ENCODE measurements around the gene RILPL1. TPM values are rescaled to one million over a fixed set of nuclear protein-coding genes. Genes with fewer than 3 reads are reported as not detected.
"Not testable (repeated sequence)": the region's sequence is repeated elsewhere in the genome, so short reads cannot be mapped to it uniquely, and the experiment has no call there.

RILPL1 gene
- total RNA-seq, 2 experiments from 2014 or later: 2.2 to 2.9 TPM

- ATAC-seq (ENCODE audit: low read depth) (no peak), DNase-seq (no peak)
- POLR2A ChIA-PET: no interaction called here
- Mint-ChIP-seq H3K4me1 (no peaks in the 10 kb centered on the region), H3K27me3 (peaks cover 16% of the 10 kb centered on the region), H3K9me3 (no peaks in the 10 kb centered on the region), H3K4me3 (no peak overlapping the region), H3K36me3 (no peaks in the 10 kb centered on the region), H3K27ac (no peak overlapping the region)
Measured at GRCh38 chr12:123548107-123548506, 14.6 kb upstream of the RILPL1 start.

GRCh38 chr12:123546281-123546680 is 12.8 kb upstream of the RILPL1 start:
- ATAC-seq (ENCODE audit: low read depth) (no peak), DNase-seq (no peak)
- Mint-ChIP-seq H3K4me1 (no peaks in the 10 kb centered on the region), H3K36me3 (no peaks in the 10 kb centered on the region), H3K27ac (no peak overlapping the region), H3K4me3 (no peak overlapping the region), H3K27me3 (peaks cover 14% of the 10 kb centered on the region), H3K9me3 (no peaks in the 10 kb centered on the region)
- POLR2A ChIA-PET: no interaction called here

- DNase-seq (no peak), ATAC-seq (ENCODE audit: low read depth) (no peak)
- Mint-ChIP-seq H3K9me3 (no peaks in the 10 kb centered on the region), H3K4me1 (no peaks in the 10 kb centered on the region), H3K27me3 (peaks cover 9% of the 10 kb centered on the region), H3K27ac (no peak overlapping the region), H3K36me3 (no peaks in the 10 kb centered on the region), H3K4me3 (no peak overlapping the region)
- POLR2A ChIA-PET: no interaction called here
Measured at GRCh38 chr12:123543541-123543940, 10.0 kb upstream of the RILPL1 start.

- DNase-seq (no peak), ATAC-seq (ENCODE audit: low read depth) (no peak)
- no peaks in the 10 kb centered on the region for H3K9me3 Mint-ChIP-seq
- H3K27ac Mint-ChIP-seq: no peak overlapping the region
- H3K4me3 Mint-ChIP-seq: no peak overlapping the region
- no peaks in the 10 kb centered on the region for H3K4me1 Mint-ChIP-seq
- POLR2A ChIA-PET: interaction anchor here (0.5 kb wide), 1 partner anchor 18 kb away, joined by 4 read pairs; no protein-coding TSS in a partner anchor
- peaks cover 13% of the 10 kb centered on the region for H3K27me3 Mint-ChIP-seq
- no peaks in the 10 kb centered on the region for H3K36me3 Mint-ChIP-seq
Measured at GRCh38 chr12:123540899-123541662, 7.6 kb upstream of the RILPL1 start.

- ATAC-seq (ENCODE audit: low read depth); H3K36me3 Mint-ChIP-seq; H3K27ac Mint-ChIP-seq; H3K9me3 Mint-ChIP-seq; DNase-seq; H3K4me3 Mint-ChIP-seq; POLR2A ChIA-PET: not testable (repeated sequence)
- Mint-ChIP-seq H3K27me3 (peaks cover 21% of the 10 kb centered on the region), H3K4me1 (peaks cover 12% of the 10 kb centered on the region)
Measured at GRCh38 chr12:123535952-123536351, 2.4 kb upstream of the RILPL1 start.

- peaks cover 21% of the 10 kb centered on the region for H3K27me3 Mint-ChIP-seq
- no peak for ATAC-seq (ENCODE audit: low read depth)
Measured at GRCh38 chr12:123532808-123533649, 490 bp downstream of the RILPL1 start.

GRCh38 chr12:123532019-123532418 is 1.5 kb downstream of the RILPL1 start:
- Mint-ChIP-seq H3K4me1 (peaks cover 13% of the 10 kb centered on the region), H3K27me3 (peaks cover 14% of the 10 kb centered on the region), H3K4me3 (peak overlapping the region; percentile 79), H3K27ac (no peak overlapping the region), H3K9me3 (no peaks in the 10 kb centered on the region), H3K36me3 (peaks cover 2% of the 10 kb centered on the region)
- POLR2A ChIA-PET: interaction anchor here (0.6 to 1.2 kb wide), 2 partner anchors 10 to 84 kb away, joined by 3 read pairs; no protein-coding TSS in a partner anchor
- DNase-seq (no peak), ATAC-seq (ENCODE audit: low read depth) (no peak)

More at GRCh38 chr12:123532808-123533649, 490 bp downstream of the RILPL1 start:
- peak overlapping the region; percentile 16 for H3K27ac Mint-ChIP-seq
- peak overlapping the region; percentile 79 for H3K4me3 Mint-ChIP-seq
- H3K4me1 Mint-ChIP-seq: peaks cover 13% of the 10 kb centered on the region
- DNase-seq: no peak
- no peaks in the 10 kb centered on the region for H3K9me3 Mint-ChIP-seq
- POLR2A ChIA-PET: interaction anchor here (0.6 to 1.2 kb wide), 3 partner anchors 9 to 85 kb away, joined by 3 read pairs; partner anchors contain the start of gene DDX55
- peaks cover 2% of the 10 kb centered on the region for H3K36me3 Mint-ChIP-seq

- ATAC-seq (ENCODE audit: low read depth) (no peak), DNase-seq (no peak)
- Mint-ChIP-seq H3K4me3 (no peak overlapping the region), H3K9me3 (no peaks in the 10 kb centered on the region), H3K4me1 (peaks cover 13% of the 10 kb centered on the region), H3K27me3 (peaks cover 10% of the 10 kb centered on the region), H3K27ac (no peak overlapping the region), H3K36me3 (peaks cover 2% of the 10 kb centered on the region)
- POLR2A ChIA-PET: interaction anchor here (0.6 kb wide), 1 partner anchor 169 kb away, joined by 3 read pairs; no protein-coding TSS in a partner anchor
Measured at GRCh38 chr12:123531091-123531490, 2.4 kb downstream of the RILPL1 start.

GRCh38 chr12:123530668-123531067 is 2.9 kb downstream of the RILPL1 start:
- Mint-ChIP-seq H3K9me3 (no peaks in the 10 kb centered on the region), H3K27me3 (peaks cover 9% of the 10 kb centered on the region), H3K4me3 (no peak overlapping the region), H3K36me3 (peaks cover 2% of the 10 kb centered on the region), H3K4me1 (peaks cover 13% of the 10 kb centered on the region), H3K27ac (no peak overlapping the region)
- DNase-seq (no peak), ATAC-seq (ENCODE audit: low read depth) (no peak)
- POLR2A ChIA-PET: no interaction called here

GRCh38 chr12:123529686-123530085 is 3.8 kb downstream of the RILPL1 start:
- POLR2A ChIA-PET: no interaction called here
- H3K4me3 Mint-ChIP-seq: no peak overlapping the region
- H3K27ac Mint-ChIP-seq: no peak overlapping the region

GRCh38 chr12:123528858-123529257 is 4.7 kb downstream of the RILPL1 start:
- Mint-ChIP-seq H3K4me3 (no peak overlapping the region), H3K27me3 (peaks cover 3% of the 10 kb centered on the region), H3K27ac (no peak overlapping the region), H3K4me1 (peaks cover 11% of the 10 kb centered on the region), H3K9me3 (no peaks in the 10 kb centered on the region), H3K36me3 (peaks cover 2% of the 10 kb centered on the region)
- DNase-seq (no peak), ATAC-seq (ENCODE audit: low read depth) (no peak)
- POLR2A ChIA-PET: interaction anchor here (0.7 kb wide), 1 partner anchor 48 kb away, joined by 3 read pairs; no protein-coding TSS in a partner anchor

More at GRCh38 chr12:123529686-123530085, 3.8 kb downstream of the RILPL1 start:
- Mint-ChIP-seq H3K4me1 (peaks cover 13% of the 10 kb centered on the region), H3K36me3 (peaks cover 2% of the 10 kb centered on the region), H3K27me3 (peaks cover 7% of the 10 kb centered on the region), H3K9me3 (no peaks in the 10 kb centered on the region)
- no peak for DNase-seq
- ATAC-seq (ENCODE audit: low read depth): no peak

GRCh38 chr12:123526542-123527080 is 6.9 kb downstream of the RILPL1 start:
- ATAC-seq (ENCODE audit: low read depth): no peak
- peaks cover 2% of the 10 kb centered on the region for H3K36me3 Mint-ChIP-seq
- H3K27ac Mint-ChIP-seq: no peak overlapping the region
- no peak for DNase-seq
- H3K27me3 Mint-ChIP-seq: no peaks in the 10 kb centered on the region
- H3K4me3 Mint-ChIP-seq: no peak overlapping the region
- POLR2A ChIA-PET: no interaction called here
- no peaks in the 10 kb centered on the region for H3K9me3 Mint-ChIP-seq
- H3K4me1 Mint-ChIP-seq: peaks cover 2% of the 10 kb centered on the region

GRCh38 chr12:123524378-123524777 is 9.1 kb downstream of the RILPL1 start:
- POLR2A ChIA-PET: no interaction called here
- Mint-ChIP-seq H3K27me3 (no peaks in the 10 kb centered on the region), H3K27ac (no peak overlapping the region), H3K4me1 (no peaks in the 10 kb centered on the region), H3K9me3 (no peaks in the 10 kb centered on the region), H3K36me3 (no peaks in the 10 kb centered on the region), H3K4me3 (no peak overlapping the region)
- no peak for DNase-seq
- no peak for ATAC-seq (ENCODE audit: low read depth)

All from activated naive CD8-positive, alpha-beta T cell treated with anti-CD3 and anti-CD28 coated beads, Interleukin-2, amount 10 ng/mL, durations not matched to agents 7 days and 5 days (primary cell).